ENCODE data around the gene CDK14.

Gene CDK14

GRCh38 chr7:90574820-90575187 is 21.3 kb upstream of the CDK14 start:
- Histone ChIP-seq H4K20me1 (ENCODE audit: insufficient read depth, low read length, poor library complexity, severe bottlenecking) (no peaks in the 10 kb centered on the region), H3K79me2 (ENCODE audit: insufficient read depth, low read length) (no peaks in the 10 kb centered on the region), H3K9me2 (replicated peaks; ENCODE audit: low read depth, low read length) (no peaks in the 10 kb centered on the region), H3K36me3 (ENCODE audit: insufficient read depth, low read length) (no peaks in the 10 kb centered on the region), H3K9ac (ENCODE audit: low read depth, low read length, poor library complexity, severe bottlenecking) (no peak overlapping the region), H3K4me2 (ENCODE audit: low read depth, low read length, poor library complexity, severe bottlenecking) (no peak overlapping the region), H3K4me3 (ENCODE audit: low read length, poor library complexity, severe bottlenecking) (no peak overlapping the region), H3K9me3 (ENCODE audit: insufficient read depth, low read depth, low read length) (no peaks in the 10 kb centered on the region), H3K27me3 (ENCODE audit: insufficient read depth, low read length, poor library complexity, severe bottlenecking) (no peaks in the 10 kb centered on the region), H3F3A (ENCODE audit: low read depth) (no peaks in the 10 kb centered on the region), H2AFZ (ENCODE audit: low read length) (no peak overlapping the region), H3K4me1 (ENCODE audit: insufficient read depth, low read length, poor library complexity, severe bottlenecking) (no peaks in the 10 kb centered on the region)
- TF ChIP-seq CTCF (conservative IDR thresholded peaks at IDR 0.05; ENCODE audit: low read length): no peak
- no peak for TF ChIP-seq EZH2phosphoT487 (IDR thresholded peaks at IDR 0.05; ENCODE audit: borderline replicate concordance)

- no peak overlapping the region for H2AFZ ChIP-seq (ENCODE audit: low read length)
Observed at GRCh38 chr7:90579181-90579688, 16.9 kb upstream of the CDK14 start.

DNA sequence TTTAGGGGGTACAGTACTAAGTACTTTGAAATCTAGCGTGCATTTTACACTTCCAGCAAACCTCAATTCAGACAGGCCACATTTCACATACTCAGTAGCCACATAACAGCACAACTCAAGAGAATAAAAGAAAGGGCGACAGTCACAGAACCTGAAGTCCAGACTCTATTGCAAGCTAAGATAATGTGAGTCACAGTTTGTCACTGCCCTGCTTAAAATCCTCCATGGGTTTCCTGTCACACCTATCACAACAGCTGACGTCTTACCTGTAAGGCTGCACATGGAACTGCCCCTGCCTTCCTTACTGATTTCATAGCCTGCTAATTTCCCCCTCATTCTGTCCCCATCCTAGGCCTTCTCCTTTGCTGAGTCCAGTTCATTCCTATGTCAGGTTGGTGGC is 16.1 kb upstream of the CDK14 start:
- no peaks in the 10 kb centered on the region for H3K4me1 ChIP-seq (ENCODE audit: insufficient read depth, low read length, poor library complexity, severe bottlenecking)
- H3K27me3 ChIP-seq (ENCODE audit: insufficient read depth, low read length, poor library complexity, severe bottlenecking): no peaks in the 10 kb centered on the region
- no peaks in the 10 kb centered on the region for H3K36me3 ChIP-seq (ENCODE audit: insufficient read depth, low read length)
- H3K4me3 ChIP-seq (ENCODE audit: low read length, poor library complexity, severe bottlenecking): no peak overlapping the region
- no peak overlapping the region for H3K4me2 ChIP-seq (ENCODE audit: low read depth, low read length, poor library complexity, severe bottlenecking)
- no peaks in the 10 kb centered on the region for H3K9me3 ChIP-seq (ENCODE audit: insufficient read depth, low read depth, low read length)
- H3K79me2 ChIP-seq (ENCODE audit: insufficient read depth, low read length): no peaks in the 10 kb centered on the region
- no peaks in the 10 kb centered on the region for H3K9me2 ChIP-seq (replicated peaks; ENCODE audit: low read depth, low read length)
- H4K20me1 ChIP-seq (ENCODE audit: insufficient read depth, low read length, poor library complexity, severe bottlenecking): no peaks in the 10 kb centered on the region
- no peak overlapping the region for H2AFZ ChIP-seq (ENCODE audit: low read length)
- no peak for TF ChIP-seq EZH2phosphoT487 (IDR thresholded peaks at IDR 0.05; ENCODE audit: borderline replicate concordance)
- TF ChIP-seq CTCF (conservative IDR thresholded peaks at IDR 0.05; ENCODE audit: low read length): no peak
- H3K9ac ChIP-seq (ENCODE audit: low read depth, low read length, poor library complexity, severe bottlenecking): no peak overlapping the region
- no peaks in the 10 kb centered on the region for H3F3A ChIP-seq (ENCODE audit: low read depth)

More at GRCh38 chr7:90579181-90579688, 16.9 kb upstream of the CDK14 start:
- H3K9me2 ChIP-seq (replicated peaks; ENCODE audit: low read depth, low read length): no peaks in the 10 kb centered on the region
- H3K27me3 ChIP-seq (ENCODE audit: insufficient read depth, low read length, poor library complexity, severe bottlenecking): no peaks in the 10 kb centered on the region
- no peaks in the 10 kb centered on the region for H3K79me2 ChIP-seq (ENCODE audit: insufficient read depth, low read length)
- no peaks in the 10 kb centered on the region for H3K9me3 ChIP-seq (ENCODE audit: insufficient read depth, low read depth, low read length)
- TF ChIP-seq CTCF (conservative IDR thresholded peaks at IDR 0.05; ENCODE audit: low read length) (no peak), EZH2phosphoT487 (IDR thresholded peaks at IDR 0.05; ENCODE audit: borderline replicate concordance) (no peak)
- no peaks in the 10 kb centered on the region for H3K36me3 ChIP-seq (ENCODE audit: insufficient read depth, low read length)
- H3K4me3 ChIP-seq (ENCODE audit: low read length, poor library complexity, severe bottlenecking): no peak overlapping the region
- H3K4me1 ChIP-seq (ENCODE audit: insufficient read depth, low read length, poor library complexity, severe bottlenecking): no peaks in the 10 kb centered on the region
- no peaks in the 10 kb centered on the region for H3F3A ChIP-seq (ENCODE audit: low read depth)
- no peak overlapping the region for H3K4me2 ChIP-seq (ENCODE audit: low read depth, low read length, poor library complexity, severe bottlenecking)
- no peak overlapping the region for H3K9ac ChIP-seq (ENCODE audit: low read depth, low read length, poor library complexity, severe bottlenecking)
- H4K20me1 ChIP-seq (ENCODE audit: insufficient read depth, low read length, poor library complexity, severe bottlenecking): no peaks in the 10 kb centered on the region

All from Loucy (cell line).